ENCODE results near the gene PAWR.
"Not testable (repeated sequence)": the region's sequence is repeated elsewhere in the genome, so short reads cannot be mapped to it uniquely, and the experiment has no call there.

Gene PAWR

GRCh38 chr12:79585147-79585546 is 105.6 kb downstream of the PAWR start:
- H3K36me3 ChIP-seq (ENCODE audit: control insufficient read depth in 1 of 2, insufficient read depth in 2 of 2, low read length in 2 of 2), result no peaks in the 10 kb centered on the region
- no peaks in the 10 kb centered on the region for H3K4me1 ChIP-seq (ENCODE audit: control insufficient read depth in 1 of 2, insufficient read depth in 2 of 2, low read length in 2 of 2)
- H3K9me3 ChIP-seq (ENCODE audit: control insufficient read depth in 1 of 2, low read length in 2 of 2), result no peaks in the 10 kb centered on the region
- no peaks in the 10 kb centered on the region for H3K27me3 ChIP-seq (ENCODE audit: low read depth, low read length)
- no peak overlapping the region for H3K27ac ChIP-seq (ENCODE audit: low read length)
- no peak overlapping the region for H3K4me3 ChIP-seq (ENCODE audit: low read depth in 1 of 2, low read length in 2 of 2)

DNA sequence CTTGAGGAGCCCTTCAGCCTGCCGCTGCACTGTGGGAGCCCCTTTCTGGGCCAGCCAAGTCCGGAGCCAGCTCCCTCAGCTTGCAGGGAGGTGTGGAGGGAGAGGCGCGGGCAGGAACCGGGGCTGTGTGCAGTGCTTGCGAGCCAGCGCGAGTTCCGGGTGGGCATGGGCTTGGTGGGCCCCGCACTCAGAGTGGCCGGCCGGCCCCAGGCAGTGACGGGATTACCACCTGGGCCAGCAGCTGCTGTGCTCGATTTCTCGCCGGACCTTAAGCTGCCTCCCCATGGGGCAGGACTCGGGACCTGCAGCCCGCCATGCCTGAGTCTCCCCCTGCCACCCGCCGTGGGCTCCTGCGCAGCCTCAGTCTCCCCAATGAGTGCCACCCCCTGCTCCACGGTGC is 116.9 kb downstream of the PAWR start:
- no peaks in the 10 kb centered on the region for H3K4me1 ChIP-seq (ENCODE audit: control insufficient read depth in 1 of 2, insufficient read depth in 2 of 2, low read length in 2 of 2)
- H3K36me3 ChIP-seq (ENCODE audit: control insufficient read depth in 1 of 2, insufficient read depth in 2 of 2, low read length in 2 of 2), result peaks cover 0 to 19% of the 10 kb centered on the region in 2 donors
- H3K27ac ChIP-seq (ENCODE audit: low read length), result no peak overlapping the region
- peaks cover 0 to 13% of the 10 kb centered on the region in 2 donors for H3K9me3 ChIP-seq (ENCODE audit: control insufficient read depth in 1 of 2, low read length in 2 of 2)
- no peaks in the 10 kb centered on the region for H3K27me3 ChIP-seq (ENCODE audit: low read depth, low read length)
- no peak overlapping the region for H3K4me3 ChIP-seq (ENCODE audit: low read depth in 1 of 2, low read length in 2 of 2)

DNA sequence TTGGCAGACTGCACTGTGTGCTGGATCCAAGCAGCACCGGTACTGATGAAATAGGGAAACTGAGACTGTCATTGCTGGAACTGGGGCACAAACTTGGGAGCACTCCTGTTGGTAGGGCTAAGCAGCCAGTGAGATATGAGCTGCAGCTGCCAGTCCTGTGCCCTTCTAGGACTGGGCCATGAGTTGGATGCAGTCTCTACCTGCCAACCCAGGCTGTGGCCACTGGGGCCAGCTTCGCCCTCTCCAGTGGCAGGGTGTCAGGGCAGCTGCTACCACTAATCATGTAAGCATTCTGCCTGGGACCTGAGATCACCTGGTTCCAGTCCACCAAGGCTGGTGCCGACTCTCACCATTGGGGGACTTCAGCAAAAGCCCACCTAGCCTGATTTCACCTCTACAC is 121.1 kb downstream of the PAWR start:
- peaks cover 0 to 12% of the 10 kb centered on the region in 2 donors for H3K9me3 ChIP-seq (ENCODE audit: control insufficient read depth in 1 of 2, low read length in 2 of 2)
- H3K27ac ChIP-seq (ENCODE audit: low read length), result no peak overlapping the region
- no peaks in the 10 kb centered on the region for H3K4me1 ChIP-seq (ENCODE audit: control insufficient read depth in 1 of 2, insufficient read depth in 2 of 2, low read length in 2 of 2)
- H3K36me3 ChIP-seq (ENCODE audit: control insufficient read depth in 1 of 2, insufficient read depth in 2 of 2, low read length in 2 of 2), result peaks cover 0 to 19% of the 10 kb centered on the region in 2 donors
- H3K27me3 ChIP-seq (ENCODE audit: low read depth, low read length), result no peaks in the 10 kb centered on the region
- no peak overlapping the region for H3K4me3 ChIP-seq (ENCODE audit: low read depth in 1 of 2, low read length in 2 of 2)

DNA sequence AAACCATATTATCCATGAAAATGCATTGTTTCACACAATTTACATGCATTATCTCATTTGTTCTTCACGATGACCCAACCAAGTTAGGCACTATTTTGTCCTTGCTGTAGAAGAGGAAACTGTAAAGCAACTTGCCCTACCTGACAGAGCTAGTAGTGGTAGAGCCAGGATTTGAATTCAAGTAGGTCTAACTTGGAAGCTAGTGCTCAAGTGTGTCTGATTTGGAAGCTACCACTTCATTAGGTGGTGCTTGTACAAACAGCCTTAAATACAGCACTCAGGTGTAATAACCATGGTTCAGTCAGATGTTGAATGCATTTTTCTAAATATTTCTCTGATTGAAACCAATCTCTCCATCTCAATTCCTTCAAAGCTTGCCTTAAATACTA is 123.6 kb downstream of the PAWR start:
- no peak overlapping the region for H3K4me3 ChIP-seq (ENCODE audit: low read depth in 1 of 2, low read length in 2 of 2)
- no peaks in the 10 kb centered on the region for H3K4me1 ChIP-seq (ENCODE audit: control insufficient read depth in 1 of 2, insufficient read depth in 2 of 2, low read length in 2 of 2)
- H3K27me3 ChIP-seq (ENCODE audit: low read depth, low read length), result no peaks in the 10 kb centered on the region
- H3K9me3 ChIP-seq (ENCODE audit: control insufficient read depth in 1 of 2, low read length in 2 of 2), result no peaks in the 10 kb centered on the region
- H3K36me3 ChIP-seq (ENCODE audit: control insufficient read depth in 1 of 2, insufficient read depth in 2 of 2, low read length in 2 of 2), result peaks cover 0 to 2% of the 10 kb centered on the region in 2 donors
- H3K27ac ChIP-seq (ENCODE audit: low read length), result no peak overlapping the region

GRCh38 chr12:79566452-79567174 is 124.2 kb downstream of the PAWR start:
- no peaks in the 10 kb centered on the region for H3K36me3 ChIP-seq (ENCODE audit: control insufficient read depth in 1 of 2, insufficient read depth in 2 of 2, low read length in 2 of 2)
- H3K4me3 ChIP-seq (ENCODE audit: low read depth in 1 of 2, low read length in 2 of 2), result no peak overlapping the region
- no peaks in the 10 kb centered on the region for H3K4me1 ChIP-seq (ENCODE audit: control insufficient read depth in 1 of 2, insufficient read depth in 2 of 2, low read length in 2 of 2)
- peaks cover 0 to 2% of the 10 kb centered on the region in 2 donors for H3K9me3 ChIP-seq (ENCODE audit: control insufficient read depth in 1 of 2, low read length in 2 of 2)
- no peak overlapping the region for H3K27ac ChIP-seq (ENCODE audit: low read length)
- no peaks in the 10 kb centered on the region for H3K27me3 ChIP-seq (ENCODE audit: low read depth, low read length)

DNA sequence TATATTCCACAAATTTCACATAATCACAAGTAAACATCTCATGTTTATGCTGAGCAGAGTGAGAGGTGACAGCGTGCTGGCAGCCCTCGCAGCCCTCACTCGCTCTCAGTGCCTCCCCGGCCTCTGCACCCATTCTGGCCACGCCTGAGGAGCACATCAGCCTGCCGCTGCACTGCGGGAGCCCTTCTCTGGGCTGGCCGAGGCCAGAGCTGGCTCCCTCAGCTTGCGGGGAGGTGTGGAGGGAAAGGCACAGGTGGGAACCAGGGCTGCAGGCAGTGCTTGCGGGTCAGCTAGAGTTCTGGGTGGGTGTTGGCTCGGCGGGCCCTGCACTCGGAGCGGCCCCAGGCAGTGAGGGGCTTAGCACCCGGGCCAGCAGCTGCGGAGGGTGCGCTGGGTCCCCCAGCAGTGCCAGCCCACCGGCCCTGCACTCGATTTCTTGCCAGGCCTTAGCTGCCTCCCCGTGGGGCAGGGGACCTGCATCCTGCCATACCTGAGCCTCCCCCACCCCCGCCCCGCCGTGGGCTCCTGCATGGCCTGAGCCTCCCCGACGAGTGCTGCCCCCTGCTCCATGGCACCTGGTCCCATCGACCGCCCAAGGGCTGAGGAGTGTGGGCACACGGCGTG is 125.9 kb downstream of the PAWR start:
- not testable (repeated sequence) for H3K4me3 ChIP-seq (ENCODE audit: low read depth in 1 of 2, low read length in 2 of 2); H3K27me3 ChIP-seq (ENCODE audit: low read depth, low read length); H3K4me1 ChIP-seq (ENCODE audit: control insufficient read depth in 1 of 2, insufficient read depth in 2 of 2, low read length in 2 of 2); H3K27ac ChIP-seq (ENCODE audit: low read length); H3K9me3 ChIP-seq (ENCODE audit: control insufficient read depth in 1 of 2, low read length in 2 of 2); H3K36me3 ChIP-seq (ENCODE audit: control insufficient read depth in 1 of 2, insufficient read depth in 2 of 2, low read length in 2 of 2)

GRCh38 chr12:79563021-79563740 is 127.6 kb downstream of the PAWR start:
- H3K4me1 ChIP-seq (ENCODE audit: control insufficient read depth in 1 of 2, insufficient read depth in 2 of 2, low read length in 2 of 2), result no peaks in the 10 kb centered on the region
- peaks cover 0 to 6% of the 10 kb centered on the region in 2 donors for H3K9me3 ChIP-seq (ENCODE audit: control insufficient read depth in 1 of 2, low read length in 2 of 2)
- H3K36me3 ChIP-seq (ENCODE audit: control insufficient read depth in 1 of 2, insufficient read depth in 2 of 2, low read length in 2 of 2), result no peaks in the 10 kb centered on the region
- H3K4me3 ChIP-seq (ENCODE audit: low read depth in 1 of 2, low read length in 2 of 2), result no peak overlapping the region
- no peaks in the 10 kb centered on the region for H3K27me3 ChIP-seq (ENCODE audit: low read depth, low read length)
- no peak overlapping the region for H3K27ac ChIP-seq (ENCODE audit: low read length)

DNA sequence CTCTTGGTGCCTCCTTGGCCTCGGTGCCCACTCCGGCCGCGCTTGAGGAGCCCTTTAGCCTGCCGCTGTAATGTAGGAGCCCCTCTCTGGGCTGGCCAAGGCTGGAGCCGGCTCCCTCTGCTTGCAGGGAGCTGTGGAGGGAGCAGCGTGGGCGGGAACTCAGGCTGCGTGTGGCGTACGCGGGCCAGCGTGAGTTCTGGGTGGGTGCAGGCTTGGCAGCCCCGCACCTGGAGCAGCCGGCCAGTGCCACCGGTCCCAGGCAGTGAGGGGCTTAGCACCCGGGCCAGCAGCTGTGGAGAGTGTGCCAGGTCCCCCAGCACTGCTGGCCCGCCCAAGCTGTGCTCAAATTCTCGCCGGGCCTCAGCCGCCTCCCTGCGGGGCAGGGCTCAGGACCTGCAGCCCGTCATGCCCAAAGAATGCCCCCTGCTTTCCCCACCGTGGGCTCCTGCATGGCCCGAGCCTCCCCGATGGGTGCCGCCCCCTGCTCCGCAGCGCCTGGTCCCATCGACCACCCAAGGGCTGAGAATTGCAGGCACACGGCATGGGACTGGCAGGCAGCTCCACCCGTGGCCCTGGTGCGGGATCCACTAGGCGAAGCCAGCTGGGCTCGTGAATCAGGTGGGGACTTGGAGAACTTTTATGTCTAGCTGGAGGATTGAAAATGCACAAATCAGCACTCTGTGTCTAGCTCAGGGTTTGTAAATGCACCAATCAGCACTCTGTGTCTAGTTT is 129.2 kb downstream of the PAWR start:
- H3K4me3 ChIP-seq (ENCODE audit: low read depth in 1 of 2, low read length in 2 of 2), result no peak overlapping the region
- no peak overlapping the region for H3K27ac ChIP-seq (ENCODE audit: low read length)
- H3K4me1 ChIP-seq (ENCODE audit: control insufficient read depth in 1 of 2, insufficient read depth in 2 of 2, low read length in 2 of 2), result peaks cover 0 to 11% of the 10 kb centered on the region in 2 donors
- no peaks in the 10 kb centered on the region for H3K27me3 ChIP-seq (ENCODE audit: low read depth, low read length)
- H3K9me3 ChIP-seq (ENCODE audit: control insufficient read depth in 1 of 2, low read length in 2 of 2), result peaks cover 0 to 6% of the 10 kb centered on the region in 2 donors
- no peaks in the 10 kb centered on the region for H3K36me3 ChIP-seq (ENCODE audit: control insufficient read depth in 1 of 2, insufficient read depth in 2 of 2, low read length in 2 of 2)

DNA sequence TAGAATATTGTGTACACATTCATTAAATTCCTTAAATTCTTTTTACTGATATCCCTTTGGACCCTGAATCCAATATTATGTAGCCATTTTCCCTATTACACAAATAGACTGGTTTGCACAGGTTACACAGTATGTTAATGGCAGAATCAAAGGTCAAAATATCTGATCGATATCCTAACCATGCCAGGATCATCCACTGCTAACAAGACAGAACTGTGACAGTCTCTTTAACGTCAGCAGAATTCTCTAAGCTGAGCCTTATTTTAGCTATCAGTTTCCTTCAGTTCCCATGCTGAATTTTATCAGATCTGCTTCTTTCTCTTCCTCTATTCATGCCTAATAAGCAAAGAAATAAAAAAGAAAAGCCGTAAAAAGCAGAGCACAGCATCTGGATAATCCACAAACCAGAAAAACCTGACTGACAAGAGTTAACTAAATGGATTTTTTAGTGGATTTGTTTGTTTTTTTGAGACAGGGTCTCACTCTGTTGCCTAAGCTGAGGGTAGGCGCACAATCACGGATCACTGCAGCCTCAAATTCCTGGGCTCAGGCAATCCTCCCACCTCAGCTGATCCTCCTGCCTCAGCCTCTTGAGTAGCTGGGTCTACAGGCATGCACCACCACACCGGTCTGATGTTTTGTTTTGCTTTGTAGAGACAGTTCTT is 130.4 kb downstream of the PAWR start:
- H3K9me3 ChIP-seq (ENCODE audit: control insufficient read depth in 1 of 2, low read length in 2 of 2), result peaks cover 0 to 6% of the 10 kb centered on the region in 2 donors
- no peak overlapping the region for H3K4me3 ChIP-seq (ENCODE audit: low read depth in 1 of 2, low read length in 2 of 2)
- no peaks in the 10 kb centered on the region for H3K36me3 ChIP-seq (ENCODE audit: control insufficient read depth in 1 of 2, insufficient read depth in 2 of 2, low read length in 2 of 2)
- H3K27ac ChIP-seq (ENCODE audit: low read length), result no peak overlapping the region
- peaks cover 0 to 11% of the 10 kb centered on the region in 2 donors for H3K4me1 ChIP-seq (ENCODE audit: control insufficient read depth in 1 of 2, insufficient read depth in 2 of 2, low read length in 2 of 2)
- H3K27me3 ChIP-seq (ENCODE audit: low read depth, low read length), result no peaks in the 10 kb centered on the region

- H3K9me3 ChIP-seq (ENCODE audit: control insufficient read depth in 1 of 2, low read length in 2 of 2), result peaks cover 0 to 6% of the 10 kb centered on the region in 2 donors
- no peaks in the 10 kb centered on the region for H3K27me3 ChIP-seq (ENCODE audit: low read depth, low read length)
- H3K4me3 ChIP-seq (ENCODE audit: low read depth in 1 of 2, low read length in 2 of 2), result no peak overlapping the region
- no peaks in the 10 kb centered on the region for H3K36me3 ChIP-seq (ENCODE audit: control insufficient read depth in 1 of 2, insufficient read depth in 2 of 2, low read length in 2 of 2)
- peaks cover 0 to 11% of the 10 kb centered on the region in 2 donors for H3K4me1 ChIP-seq (ENCODE audit: control insufficient read depth in 1 of 2, insufficient read depth in 2 of 2, low read length in 2 of 2)
- no peak overlapping the region for H3K27ac ChIP-seq (ENCODE audit: low read length)
Observed at GRCh38 chr12:79559591-79559990, 131.2 kb downstream of the PAWR start.

Data from muscle layer of duodenum (tissue), 2 donors.